Endodermal cell (in vitro differentiated cells): ENCODE data around the gene ZNF500. TPM values are rescaled to one million over a fixed set of nuclear protein-coding genes. Genes with fewer than 3 reads are reported as not detected.
A peak's percentile ranks its signal among the peaks of the same experiment; 100 is the strongest.

ENCODE experiments used
- DNase-seq: peaks from one replicate; pipeline ENCODE4 v3.0.0-alpha.2; 2017
- H3K27ac ChIP-seq: 2 replicates; pipeline ENCODE4 v1.5.1; 2013; ENCODE audit warnings: mild to moderate bottlenecking, low read depth, low read length, moderate library complexity
- H3K27me3 ChIP-seq: 2 replicates; pipeline ENCODE4 v1.6.1; 2013; ENCODE audit warnings: mild to moderate bottlenecking, low read length, moderate library complexity; ENCODE audit not compliant: insufficient read depth, control insufficient read depth, poor library complexity, severe bottlenecking
- H3K36me3 ChIP-seq: 2 replicates; pipeline ENCODE4 v1.7.0; 2013; ENCODE audit warnings: mild to moderate bottlenecking, low read length, moderate library complexity; ENCODE audit not compliant: control insufficient read depth, insufficient read depth
- H3K4me1 ChIP-seq: one replicate; pipeline ENCODE4 v1.7.0; 2013; ENCODE audit warnings: low read length; ENCODE audit not compliant: control insufficient read depth, insufficient read depth
- H3K4me3 ChIP-seq: 2 replicates; pipeline ENCODE4 v1.5.1; 2013; ENCODE audit warnings: mild to moderate bottlenecking, low read length, moderate library complexity
- H3K9ac ChIP-seq: 2 replicates; pipeline ENCODE4 v1.6.1; 2013; ENCODE audit warnings: mild to moderate bottlenecking, low read length, moderate library complexity; ENCODE audit not compliant: poor library complexity, severe bottlenecking; ENCODE audit errors: extremely low read depth
- H3K9me3 ChIP-seq: 2 replicates; pipeline ENCODE4 v1.6.1; 2013; ENCODE audit warnings: mild to moderate bottlenecking, low read length, moderate library complexity; ENCODE audit not compliant: control insufficient read depth
- H3K27ac Mint-ChIP-seq: 2 replicates; pipeline ENCODE4 v1.8.0; 2020; ENCODE audit warnings: mixed read lengths
- H3K27me3 Mint-ChIP-seq: 2 replicates; pipeline ENCODE4 v1.8.0; 2021; ENCODE audit warnings: mild to moderate bottlenecking, mixed read lengths; ENCODE audit not compliant: insufficient read depth
- H3K36me3 Mint-ChIP-seq: 2 replicates; pipeline ENCODE4 v1.8.0; 2020; ENCODE audit warnings: low read depth, mixed read lengths
- H3K4me1 Mint-ChIP-seq: 2 replicates; pipeline ENCODE4 v1.8.0; 2020; ENCODE audit warnings: mixed read lengths
- H3K4me3 Mint-ChIP-seq: 2 replicates; pipeline ENCODE4 v1.8.0; 2020; ENCODE audit warnings: mild to moderate bottlenecking, moderate library complexity, mixed read lengths
- H3K9me3 Mint-ChIP-seq: 2 replicates; pipeline ENCODE4 v1.8.0; 2020; ENCODE audit warnings: mild to moderate bottlenecking, mixed read lengths
- CTCF ChIP-seq: fragments of 200-600 bp; sonication (generic); conservative IDR thresholded peaks from 2 replicates; pipeline ENCODE4 v1.5.0; 2021; ENCODE audit warnings: antibody characterized with exemption, mild to moderate bottlenecking
- WGBS, 2 experiments: methylation state at CpG; one replicate each; pipeline versions ENCODE4 v1.1.5 to v1.1.7; 2013; ENCODE audit warnings: missing lambda C conversion rate in 2 of 2, mixed read lengths in 1 of 2; ENCODE audit not compliant: insufficient coverage in 1 of 2, insufficient read length in 1 of 2; 5-methylcytosine and 5-hydroxymethylcytosine counted together
- total RNA-seq, 2 donors: library from RNA; stranded (reverse); fragmentation: NEBNext Ultra II Directional in 1 of 2; extraction: Animal tissue kit (Norgen Biotek cat#: 25700) in 1 of 2; gene quantifications; 2 replicates in 1 of 2; 3 replicates in 1 of 2; pipeline ENCODE4 v1.2.1, GENCODE V29; 2021

Gene ZNF500
- total RNA-seq, 2 donors from 2014 or later = 17.2 to 21.6 TPM

DNA sequence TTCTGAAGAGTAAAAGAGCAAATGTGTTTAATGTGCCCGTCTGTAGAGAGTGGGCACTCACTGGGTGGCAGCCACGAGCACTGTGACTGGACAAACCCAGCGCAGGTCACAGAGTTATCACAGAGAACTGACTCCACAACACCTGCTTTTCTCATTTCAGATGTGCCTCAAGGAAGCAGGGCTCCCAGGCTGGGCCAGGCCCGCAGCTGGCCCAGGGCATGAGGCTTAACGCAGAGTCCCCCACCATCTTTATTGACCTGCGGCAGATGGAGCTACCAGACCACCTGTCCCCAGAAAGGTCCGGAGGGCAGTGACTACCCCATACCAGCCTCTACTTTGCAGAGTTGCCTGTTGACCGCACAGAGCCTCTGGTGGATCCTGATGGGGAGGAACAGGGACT, 20.7 kb downstream of the ZNF500 start:
- Mint-ChIP-seq H3K36me3 (peaks cover 8% of the 10 kb centered on the region), H3K4me1 (no peaks in the 10 kb centered on the region), H3K9me3 (no peaks in the 10 kb centered on the region), H3K27me3 (peaks cover 1% of the 10 kb centered on the region), H3K4me3 (no peak overlapping the region), H3K27ac (no peak overlapping the region)
- no peaks in the 10 kb centered on the region for H3K27me3 ChIP-seq
- DNase-seq = no peak
- H3K4me1 ChIP-seq = no peaks in the 10 kb centered on the region
- no peak overlapping the region for H3K27ac ChIP-seq
- peaks cover 6% of the 10 kb centered on the region for H3K36me3 ChIP-seq
- TF ChIP-seq CTCF = no peak
- H3K4me3 ChIP-seq = no peak overlapping the region
- 93 to 97% methylated on average over 6 to 8 of the region's 8 CpGs for WGBS, 2 experiments
- H3K9me3 ChIP-seq = no peaks in the 10 kb centered on the region
- H3K9ac ChIP-seq = no peak overlapping the region

DNA sequence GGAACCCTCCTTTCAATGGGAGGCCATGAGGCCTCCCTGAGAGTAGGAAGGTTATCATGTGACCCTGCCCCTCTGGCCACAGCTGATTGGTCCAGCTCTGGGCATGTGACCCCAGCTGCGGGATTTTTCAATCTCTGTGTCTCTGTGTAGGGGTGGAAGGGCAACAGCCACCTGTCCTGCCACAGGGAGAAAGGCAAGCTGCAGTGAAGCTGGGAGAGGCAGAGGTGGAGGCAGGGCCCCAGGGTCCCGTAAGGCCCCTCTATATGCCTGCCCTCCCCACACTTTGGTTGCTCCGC, 21.7 kb downstream of the ZNF500 start:
- H3K9ac ChIP-seq = no peak overlapping the region
- H3K4me1 ChIP-seq = no peaks in the 10 kb centered on the region
- Mint-ChIP-seq H3K27ac (no peak overlapping the region), H3K4me1 (no peaks in the 10 kb centered on the region), H3K4me3 (no peak overlapping the region), H3K9me3 (no peaks in the 10 kb centered on the region), H3K36me3 (peaks cover 2% of the 10 kb centered on the region), H3K27me3 (peaks cover 1% of the 10 kb centered on the region)
- H3K27me3 ChIP-seq = no peaks in the 10 kb centered on the region
- H3K36me3 ChIP-seq = no peaks in the 10 kb centered on the region
- H3K27ac ChIP-seq = no peak overlapping the region
- H3K9me3 ChIP-seq = no peaks in the 10 kb centered on the region
- WGBS, 2 experiments = 94% methylated on average over 3 of the region's 3 CpGs; no CpG with 5 or more reads in 1 of the 2 experiments
- no peak for TF ChIP-seq CTCF
- no peak overlapping the region for H3K4me3 ChIP-seq
- DNase-seq = peak; percentile 69

DNA sequence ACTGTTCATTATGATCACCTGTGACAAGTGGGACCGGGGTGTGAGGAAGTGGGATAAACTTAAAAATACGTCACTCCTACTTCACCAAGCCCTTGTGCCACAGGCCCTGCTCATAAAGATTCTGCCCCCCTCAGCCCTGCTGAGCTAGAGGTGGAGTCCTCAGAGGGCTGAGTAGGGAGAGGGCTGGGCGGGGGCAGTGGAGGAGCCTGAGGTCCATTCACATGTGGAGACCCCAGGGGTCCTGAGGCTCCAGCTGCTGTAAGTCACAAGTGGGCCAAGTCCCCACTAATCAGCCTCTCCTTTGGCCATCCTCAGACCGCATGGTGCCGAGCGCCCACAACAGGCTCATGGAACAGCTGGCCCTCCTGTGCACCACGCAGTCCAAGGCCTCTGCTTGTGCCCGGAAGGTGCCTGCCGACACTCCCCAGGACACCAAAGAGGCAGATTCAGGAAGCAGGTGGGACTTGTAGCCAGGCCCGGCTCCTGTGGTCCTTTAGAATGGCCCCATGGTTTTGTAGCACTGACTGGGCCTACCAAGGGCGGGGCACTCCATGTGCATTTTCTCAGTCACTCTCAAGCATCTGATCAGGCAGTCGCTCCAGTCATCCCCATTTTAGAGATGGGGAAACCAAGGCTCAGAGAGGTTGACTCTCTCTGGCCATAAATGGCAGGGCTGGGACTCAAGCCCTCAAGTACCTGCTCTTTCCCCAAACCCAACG, 22.2 kb downstream of the ZNF500 start:
- no peak for TF ChIP-seq CTCF
- Histone ChIP-seq H3K4me3 (no peak overlapping the region), H3K27me3 (no peaks in the 10 kb centered on the region), H3K27ac (no peak overlapping the region), H3K9me3 (no peaks in the 10 kb centered on the region), H3K36me3 (no peaks in the 10 kb centered on the region), H3K9ac (no peak overlapping the region), H3K4me1 (no peaks in the 10 kb centered on the region)
- DNase-seq = no peak
- H3K36me3 Mint-ChIP-seq = peaks cover 2% of the 10 kb centered on the region
- H3K9me3 Mint-ChIP-seq = no peaks in the 10 kb centered on the region
- no peak overlapping the region for H3K4me3 Mint-ChIP-seq
- H3K4me1 Mint-ChIP-seq = no peaks in the 10 kb centered on the region
- H3K27me3 Mint-ChIP-seq = peaks cover 1% of the 10 kb centered on the region
- 79 to 84% methylated on average over 7 to 11 of the region's 13 CpGs for WGBS, 2 experiments
- no peak overlapping the region for H3K27ac Mint-ChIP-seq
